ENCODE measurements around the gene TSKS. TPM values are rescaled to one million over a fixed set of nuclear protein-coding genes. Genes with fewer than 3 reads are reported as not detected.

TSKS gene
- total RNA-seq, 2 donors from 2014 or later = not detected

GRCh38 chr19:49691243-49692146 lies 71.6 kb downstream of the TSKS start:
- Histone ChIP-seq H3K36me3 (no peaks in the 10 kb centered on the region), H3K4me1 (peaks cover 4% of the 10 kb centered on the region), H3K27me3 (peaks cover 12% of the 10 kb centered on the region), H3K4me3 (peak overlapping the region; percentile 42), H3K9ac (ENCODE audit: low read depth in 2 of 2, low read length in 2 of 2) (peak overlapping the region in 1 of 2 donors; percentile 24), H3K9me3 (no peaks in the 10 kb centered on the region), H3K27ac (no peak overlapping the region)
- TF ChIP-seq, protein P1, sequence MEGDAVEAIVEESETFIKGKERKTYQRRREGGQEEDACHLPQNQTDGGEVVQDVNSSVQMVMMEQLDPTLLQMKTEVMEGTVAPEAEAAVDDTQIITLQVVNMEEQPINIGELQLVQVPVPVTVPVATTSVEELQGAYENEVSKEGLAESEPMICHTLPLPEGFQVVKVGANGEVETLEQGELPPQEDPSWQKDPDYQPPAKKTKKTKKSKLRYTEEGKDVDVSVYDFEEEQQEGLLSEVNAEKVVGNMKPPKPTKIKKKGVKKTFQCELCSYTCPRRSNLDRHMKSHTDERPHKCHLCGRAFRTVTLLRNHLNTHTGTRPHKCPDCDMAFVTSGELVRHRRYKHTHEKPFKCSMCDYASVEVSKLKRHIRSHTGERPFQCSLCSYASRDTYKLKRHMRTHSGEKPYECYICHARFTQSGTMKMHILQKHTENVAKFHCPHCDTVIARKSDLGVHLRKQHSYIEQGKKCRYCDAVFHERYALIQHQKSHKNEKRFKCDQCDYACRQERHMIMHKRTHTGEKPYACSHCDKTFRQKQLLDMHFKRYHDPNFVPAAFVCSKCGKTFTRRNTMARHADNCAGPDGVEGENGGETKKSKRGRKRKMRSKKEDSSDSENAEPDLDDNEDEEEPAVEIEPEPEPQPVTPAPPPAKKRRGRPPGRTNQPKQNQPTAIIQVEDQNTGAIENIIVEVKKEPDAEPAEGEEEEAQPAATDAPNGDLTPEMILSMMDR (IDR thresholded peaks at IDR 0.05) = no peak
- DNase-seq = peak; percentile 44
- intact Hi-C loops (cut with DNase I) = no loop called here

- TF ChIP-seq, protein P1 (IDR thresholded peaks at IDR 0.05) = no peak
- H3K9me3 ChIP-seq = no peaks in the 10 kb centered on the region
- peak within 1 kb of the TSS; percentile 42 for H3K4me3 ChIP-seq
- H3K4me1 ChIP-seq = peaks cover 4% of the 10 kb centered on the region
- peak; percentile 85 for DNase-seq
- peak within 1 kb of the TSS; percentile 25 for H3K27ac ChIP-seq
- H3K36me3 ChIP-seq = no peaks in the 10 kb centered on the region
- H3K27me3 ChIP-seq = peaks cover 12% of the 10 kb centered on the region
- H3K9ac ChIP-seq (ENCODE audit: low read depth in 2 of 2, low read length in 2 of 2) = peak within 1 kb of the TSS; percentile 7 to 32
- intact Hi-C loops (cut with DNase I) = no loop called here
Measured at GRCh38 chr19:49690656-49691242, 72.4 kb downstream of the TSKS start, which contains the start of gene CPT1C. Gene CPT1C (plus strand): TSS chr19:49691116. CDS start chr19:49692253, 1,137 bp downstream.

GRCh38 chr19:49690079-49690655 lies 72.9 kb downstream of the TSKS start:
- TF ChIP-seq, protein P1 (IDR thresholded peaks at IDR 0.05) = peak; percentile 20
- DNase-seq = no peak
- H3K9ac ChIP-seq (ENCODE audit: low read depth in 2 of 2, low read length in 2 of 2) = peak overlapping the region; percentile 7 to 32
- H3K4me1 ChIP-seq = peaks cover 4% of the 10 kb centered on the region
- H3K36me3 ChIP-seq = no peaks in the 10 kb centered on the region
- H3K27me3 ChIP-seq = peaks cover 12% of the 10 kb centered on the region
- intact Hi-C loops (cut with DNase I) = no loop called here
- H3K27ac ChIP-seq = peak overlapping the region; percentile 25
- H3K4me3 ChIP-seq = peak overlapping the region; percentile 42
- H3K9me3 ChIP-seq = no peaks in the 10 kb centered on the region

Small RNAs within 50 kb of the gene (microRNA-seq; reads per million reads assigned to microRNA genes)
- not detected for gene MIR6799

Other genes with a start within 250 kb of the TSKS start
- 10 to 100 TPM; 16.9 to 55.1 TPM for gene RCN3, start 235.3 kb downstream of the TSKS start, total RNA-seq
- gene NOSIP, start 182.8 kb downstream of the TSKS start, total RNA-seq = 10 to 100 TPM; 63.2 to 91.2 TPM
- gene PRRG2, start 182.0 kb downstream of the TSKS start, total RNA-seq = 10 to 100 TPM; 16.2 to 20.2 TPM
- gene PRR12, start 172.1 kb downstream of the TSKS start, total RNA-seq = 10 to 100 TPM; 17.5 to 33.1 TPM
- gene RRAS, start 123.2 kb downstream of the TSKS start, total RNA-seq = 10 to 100 TPM; 45.7 to 62.2 TPM
- 10 to 100 TPM; 54.2 to 85.7 TPM for gene SCAF1, start 121.1 kb downstream of the TSKS start, total RNA-seq
- gene IRF3, start 97.4 kb downstream of the TSKS start, total RNA-seq = 100 to 1,000 TPM in 1 of 2 donors, 10 to 100 TPM in 1; 62.9 to 190 TPM
- gene BCL2L12, start 97.4 kb downstream of the TSKS start, total RNA-seq = 10 to 100 TPM; 17.4 to 60.9 TPM
- 100 to 1,000 TPM in 1 of 2 donors, 10 to 100 TPM in 1; 81.3 to 177 TPM for gene PRMT1, start 86.0 kb downstream of the TSKS start, total RNA-seq
- gene ADM5, start 73.7 kb downstream of the TSKS start, total RNA-seq = 1 to 10 TPM in 1 of 2 donors, under 1 TPM in 1; 0.24 to 2.0 TPM
- 1 to 10 TPM; 1.2 to 2.0 TPM for gene CPT1C, start 72.2 kb downstream of the TSKS start, total RNA-seq
- gene AP2A1, start 3.7 kb upstream of the TSKS start, total RNA-seq = 10 to 100 TPM; 80.0 to 92.1 TPM
- 10 to 100 TPM in 1 of 2 donors, 1 to 10 TPM in 1; 7.4 to 14.9 TPM for gene FUZ, start 50.0 kb upstream of the TSKS start, total RNA-seq
- gene MED25, start 55.0 kb upstream of the TSKS start, total RNA-seq = 10 to 100 TPM; 46.1 to 77.2 TPM
- gene PTOV1, start 87.9 kb upstream of the TSKS start, total RNA-seq = 100 to 1,000 TPM; 109 to 128 TPM
- gene PNKP, start 104.3 kb upstream of the TSKS start, total RNA-seq = 100 to 1,000 TPM in 1 of 2 donors, 10 to 100 TPM in 1; 53.7 to 137 TPM
- gene AKT1S1, start 114.0 kb upstream of the TSKS start, total RNA-seq = 10 to 100 TPM; 32.7 to 74.9 TPM
- 10 to 100 TPM; 29.4 to 33.7 TPM for gene TBC1D17, start 114.4 kb upstream of the TSKS start, total RNA-seq
- 1 to 10 TPM; 1.0 to 2.4 TPM for gene IL4I1, start 133.6 kb upstream of the TSKS start, total RNA-seq
- 10 to 100 TPM; 16.7 to 24.7 TPM for gene ATF5, start 165.9 kb upstream of the TSKS start, total RNA-seq
- gene NUP62, start 166.2 kb upstream of the TSKS start, total RNA-seq = 10 to 100 TPM; 34.8 to 59.8 TPM
- under 1 TPM; 0.32 to 0.45 TPM for gene SIGLEC11, start 197.9 kb upstream of the TSKS start, total RNA-seq